Neural crest cell (in vitro differentiated cells): ENCODE results near the gene PCBP3. TPM values are rescaled to one million over a fixed set of nuclear protein-coding genes. Genes with fewer than 3 reads are reported as not detected.
A peak's percentile ranks its signal among the peaks of the same experiment; 100 is the strongest.

Source experiments
- DNase-seq: peaks from one replicate; pipeline ENCODE4 v3.0.0; 2021; ENCODE audit warnings: low read depth, mixed read lengths, low spot score
- H3K27ac Mint-ChIP-seq: one replicate; pipeline ENCODE4 v1.8.0; 2021; ENCODE audit warnings: mild to moderate bottlenecking, mixed read lengths; ENCODE audit not compliant: unreplicated experiment
- H3K27me3 Mint-ChIP-seq: 2 replicates; pipeline ENCODE4 v1.8.0; 2021; ENCODE audit warnings: low read depth, mild to moderate bottlenecking, mixed read lengths
- H3K36me3 Mint-ChIP-seq: 2 replicates; pipeline ENCODE4 v1.8.0; 2021; ENCODE audit warnings: low read depth, mild to moderate bottlenecking, mixed read lengths
- H3K4me1 Mint-ChIP-seq: 2 replicates; pipeline ENCODE4 v1.8.0; 2021; ENCODE audit warnings: mixed read lengths
- H3K4me3 Mint-ChIP-seq: one replicate; pipeline ENCODE4 v1.8.0; 2021; ENCODE audit warnings: mild to moderate bottlenecking, mixed read lengths
- H3K9me3 Mint-ChIP-seq: 2 replicates; pipeline ENCODE4 v1.8.0; 2021; ENCODE audit warnings: mixed read lengths
- total RNA-seq: library from RNA; stranded (reverse); gene quantifications from 2 replicates; pipeline ENCODE4 v1.2.1, GENCODE V29; 2021
- TF ChIP-seq, protein P1 (sequence below): fragments of 200-600 bp; sonication (generic); conservative IDR thresholded peaks from 2 replicates; pipeline ENCODE4 v1.5.0; 2021; ENCODE audit warnings: antibody characterized with exemption, mild to moderate bottlenecking

PCBP3 gene
- total RNA-seq, 1 donor from 2014 or later, result 5.1 TPM

GRCh38 chr21:45699251-45699942 lies 55.9 kb downstream of the PCBP3 start:
- Mint-ChIP-seq H3K4me1 (no peaks in the 10 kb centered on the region), H3K4me3 (no peak overlapping the region), H3K27ac (no peak overlapping the region), H3K27me3 (peaks cover 3% of the 10 kb centered on the region), H3K9me3 (peaks cover 4% of the 10 kb centered on the region), H3K36me3 (no peaks in the 10 kb centered on the region)
- TF ChIP-seq, protein P1, sequence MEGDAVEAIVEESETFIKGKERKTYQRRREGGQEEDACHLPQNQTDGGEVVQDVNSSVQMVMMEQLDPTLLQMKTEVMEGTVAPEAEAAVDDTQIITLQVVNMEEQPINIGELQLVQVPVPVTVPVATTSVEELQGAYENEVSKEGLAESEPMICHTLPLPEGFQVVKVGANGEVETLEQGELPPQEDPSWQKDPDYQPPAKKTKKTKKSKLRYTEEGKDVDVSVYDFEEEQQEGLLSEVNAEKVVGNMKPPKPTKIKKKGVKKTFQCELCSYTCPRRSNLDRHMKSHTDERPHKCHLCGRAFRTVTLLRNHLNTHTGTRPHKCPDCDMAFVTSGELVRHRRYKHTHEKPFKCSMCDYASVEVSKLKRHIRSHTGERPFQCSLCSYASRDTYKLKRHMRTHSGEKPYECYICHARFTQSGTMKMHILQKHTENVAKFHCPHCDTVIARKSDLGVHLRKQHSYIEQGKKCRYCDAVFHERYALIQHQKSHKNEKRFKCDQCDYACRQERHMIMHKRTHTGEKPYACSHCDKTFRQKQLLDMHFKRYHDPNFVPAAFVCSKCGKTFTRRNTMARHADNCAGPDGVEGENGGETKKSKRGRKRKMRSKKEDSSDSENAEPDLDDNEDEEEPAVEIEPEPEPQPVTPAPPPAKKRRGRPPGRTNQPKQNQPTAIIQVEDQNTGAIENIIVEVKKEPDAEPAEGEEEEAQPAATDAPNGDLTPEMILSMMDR, result no peak
- no peak for DNase-seq

GRCh38 chr21:45699966-45700365 lies 56.4 kb downstream of the PCBP3 start:
- TF ChIP-seq, protein P1, result no peak
- H3K36me3 Mint-ChIP-seq, result no peaks in the 10 kb centered on the region

DNA sequence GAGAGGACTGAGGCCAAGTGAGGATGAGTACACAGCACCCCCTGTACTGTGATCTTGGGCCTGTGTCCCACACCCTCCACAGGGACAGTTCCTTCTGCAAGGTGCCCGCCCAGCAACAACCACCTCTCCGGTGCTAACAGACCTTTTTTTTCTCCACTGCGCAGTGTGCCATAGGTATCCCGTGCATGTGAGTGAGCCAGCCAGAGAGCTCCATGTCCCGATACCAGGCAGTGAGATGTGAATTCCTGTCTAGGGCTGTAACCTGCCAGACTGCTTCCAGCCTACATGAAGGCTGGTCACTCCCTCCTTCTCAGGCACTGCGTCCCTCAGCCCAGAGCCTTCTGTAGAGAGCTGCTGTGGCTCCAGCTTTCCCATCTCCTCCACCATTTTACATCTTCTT lies 56.9 kb downstream of the PCBP3 start:
- Mint-ChIP-seq H3K27me3 (no peaks in the 10 kb centered on the region), H3K36me3 (no peaks in the 10 kb centered on the region), H3K4me1 (no peaks in the 10 kb centered on the region), H3K4me3 (no peak overlapping the region), H3K9me3 (peaks cover 4% of the 10 kb centered on the region), H3K27ac (peak overlapping the region; percentile 12)
- TF ChIP-seq, protein P1, result no peak
- DNase-seq, result no peak

More at GRCh38 chr21:45699966-45700365, 56.4 kb downstream of the PCBP3 start:
- H3K27me3 Mint-ChIP-seq, result peaks cover 2% of the 10 kb centered on the region
- H3K4me3 Mint-ChIP-seq, result no peak overlapping the region
- peaks cover 4% of the 10 kb centered on the region for H3K9me3 Mint-ChIP-seq
- DNase-seq, result no peak
- no peak overlapping the region for H3K27ac Mint-ChIP-seq
- H3K4me1 Mint-ChIP-seq, result no peaks in the 10 kb centered on the region

GRCh38 chr21:45704311-45705108 lies 61.0 kb downstream of the PCBP3 start:
- Mint-ChIP-seq H3K27ac (no peak overlapping the region), H3K4me1 (no peaks in the 10 kb centered on the region), H3K9me3 (no peaks in the 10 kb centered on the region), H3K27me3 (no peaks in the 10 kb centered on the region), H3K36me3 (no peaks in the 10 kb centered on the region), H3K4me3 (no peak overlapping the region)
- DNase-seq, result no peak
- TF ChIP-seq, protein P1, result no peak

- no peak overlapping the region for H3K4me3 Mint-ChIP-seq
- no peaks in the 10 kb centered on the region for H3K36me3 Mint-ChIP-seq
- H3K27me3 Mint-ChIP-seq, result no peaks in the 10 kb centered on the region
- H3K4me1 Mint-ChIP-seq, result no peaks in the 10 kb centered on the region
- H3K9me3 Mint-ChIP-seq, result peaks cover 7% of the 10 kb centered on the region
- TF ChIP-seq, protein P1, result no peak
- H3K27ac Mint-ChIP-seq, result no peak overlapping the region
- no peak for DNase-seq
These were observed 62.8 kb downstream of the PCBP3 start for GRCh38 chr21:45706299-45706698.
